ENCODE measurements around the gene ENOX1. TPM values are rescaled to one million over a fixed set of nuclear protein-coding genes. Genes with fewer than 3 reads are reported as not detected.

Gene ENOX1
- total and polyA plus RNA-seq, 2 donors (not counting 3 experiments of a cell fraction or from before 2014, with no cell fraction given), result 0.17 to 0.97 TPM

DNA sequence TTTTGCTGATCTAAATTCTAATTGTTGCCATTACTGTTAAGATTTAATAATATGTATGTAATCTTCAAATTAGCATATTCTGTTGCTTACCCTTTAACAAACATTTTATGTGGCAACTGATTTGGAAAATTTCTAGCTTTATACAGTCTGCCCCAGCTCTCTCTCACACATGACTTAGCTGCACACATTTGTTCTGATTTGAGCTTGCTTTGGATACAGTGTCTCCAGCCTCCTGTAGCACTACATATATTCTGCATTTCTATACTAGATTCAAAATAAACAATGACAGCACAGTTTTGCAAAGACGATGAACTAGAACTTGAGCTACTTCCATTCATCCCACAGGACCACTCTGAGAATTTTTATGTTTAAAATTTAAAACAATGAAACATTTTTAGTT lies 508.6 kb downstream of the ENOX1 start:
- Histone ChIP-seq H4K20me1 (replicated peaks; ENCODE audit: control insufficient read depth, extremely low read depth, insufficient read depth, low read length) (no peaks in the 10 kb centered on the region), H3K27ac (ENCODE audit: insufficient read depth, low read depth, low read length) (no peak overlapping the region), H3K79me2 (ENCODE audit: control insufficient read depth, insufficient read depth, low read length) (no peaks in the 10 kb centered on the region), H3K9ac (replicated peaks; ENCODE audit: extremely low read depth, insufficient read depth, low read length) (no peak overlapping the region), H3K4me2 (ENCODE audit: insufficient read depth, low read length) (no peak overlapping the region), H3K36me3 (ENCODE audit: control insufficient read depth in 2 of 2, extremely low read depth in 1 of 2, insufficient read depth in 2 of 2, low read length in 2 of 2) (no peaks in the 10 kb centered on the region), H3K27me3 (ENCODE audit: control insufficient read depth in 2 of 2, insufficient read depth in 2 of 2, low read length in 2 of 2) (no peaks in the 10 kb centered on the region), H3K9me3 (replicated peaks; ENCODE audit: control insufficient read depth, insufficient read depth, low read length) (no peaks in the 10 kb centered on the region), H2AFZ (ENCODE audit: low read depth, low read length) (no peak overlapping the region), H3K9me1 (replicated peaks; ENCODE audit: control insufficient read depth, extremely low read depth, insufficient read depth, low read length) (no peaks in the 10 kb centered on the region), H3K4me1 (ENCODE audit: control insufficient read depth, extremely low read depth, insufficient read depth, low read length) (no peaks in the 10 kb centered on the region), H3K4me3 (replicated peaks in 1 of 3; ENCODE audit: insufficient read depth in 1 of 3, low read depth in 1 of 3, low read length in 3 of 3) (no peak overlapping the region)
- POLR2A ChIA-PET, result no interaction called here
- no peak for DNase-seq (ENCODE audit: low read depth, low spot score)
- BruUV-seq (replicated peaks), result no TSS peak
- TF ChIP-seq EZH2 (IDR thresholded peaks at IDR 0.05; ENCODE audit: borderline replicate concordance, low read depth, low read length, severe bottlenecking) (no peak), JUN (IDR thresholded peaks at IDR 0.05; ENCODE audit: borderline replicate concordance, insufficient read depth, insufficient read length, low read depth) (no peak), POLR2AphosphoS5 (IDR thresholded peaks at IDR 0.05; ENCODE audit: insufficient read depth, low read depth, low read length) (no peak), GATA2 (IDR thresholded peaks at IDR 0.05; ENCODE audit: insufficient read depth, insufficient read length, low read depth, low read length) (no peak), POLR2A (IDR thresholded peaks at IDR 0.05; ENCODE audit: low read depth, low read length) (no peak), MYC (IDR thresholded peaks at IDR 0.05; ENCODE audit: low read depth, low read length) (no peak), FOS (IDR thresholded peaks at IDR 0.05; ENCODE audit: borderline replicate concordance, insufficient read depth, low read length) (no peak)
- TF ChIP-seq, protein P1, sequence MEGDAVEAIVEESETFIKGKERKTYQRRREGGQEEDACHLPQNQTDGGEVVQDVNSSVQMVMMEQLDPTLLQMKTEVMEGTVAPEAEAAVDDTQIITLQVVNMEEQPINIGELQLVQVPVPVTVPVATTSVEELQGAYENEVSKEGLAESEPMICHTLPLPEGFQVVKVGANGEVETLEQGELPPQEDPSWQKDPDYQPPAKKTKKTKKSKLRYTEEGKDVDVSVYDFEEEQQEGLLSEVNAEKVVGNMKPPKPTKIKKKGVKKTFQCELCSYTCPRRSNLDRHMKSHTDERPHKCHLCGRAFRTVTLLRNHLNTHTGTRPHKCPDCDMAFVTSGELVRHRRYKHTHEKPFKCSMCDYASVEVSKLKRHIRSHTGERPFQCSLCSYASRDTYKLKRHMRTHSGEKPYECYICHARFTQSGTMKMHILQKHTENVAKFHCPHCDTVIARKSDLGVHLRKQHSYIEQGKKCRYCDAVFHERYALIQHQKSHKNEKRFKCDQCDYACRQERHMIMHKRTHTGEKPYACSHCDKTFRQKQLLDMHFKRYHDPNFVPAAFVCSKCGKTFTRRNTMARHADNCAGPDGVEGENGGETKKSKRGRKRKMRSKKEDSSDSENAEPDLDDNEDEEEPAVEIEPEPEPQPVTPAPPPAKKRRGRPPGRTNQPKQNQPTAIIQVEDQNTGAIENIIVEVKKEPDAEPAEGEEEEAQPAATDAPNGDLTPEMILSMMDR (IDR thresholded peaks at IDR 0.05; ENCODE audit: extremely low read depth in 1 of 2, insufficient read depth in 1 of 2, low read depth in 1 of 2, low read length in 2 of 2), result no peak
- TF ChIP-seq, protein P2, sequence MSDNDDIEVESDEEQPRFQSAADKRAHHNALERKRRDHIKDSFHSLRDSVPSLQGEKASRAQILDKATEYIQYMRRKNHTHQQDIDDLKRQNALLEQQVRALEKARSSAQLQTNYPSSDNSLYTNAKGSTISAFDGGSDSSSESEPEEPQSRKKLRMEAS (IDR thresholded peaks at IDR 0.05; ENCODE audit: insufficient read depth, insufficient read length), result no peak
- FAIRE-seq, result no peak
- dilution Hi-C loops (cut with MboI; ENCODE audit: extremely low pct_ligation_motif_present, low sequenced_read_pairs), result no loop called here
- intact Hi-C loops (cut with micrococcal nuclease), result no loop called here
- CTCF ChIA-PET, result interaction anchor here (1.4 kb wide), 1 partner anchor 9 kb away, joined by 5 read pairs; no protein-coding TSS in a partner anchor
